CD14-positive monocyte (primary cell): ENCODE data around the gene KIF1B. TPM values are rescaled to one million over a fixed set of nuclear protein-coding genes. Genes with fewer than 3 reads are reported as not detected.

Experiments
- DNase-seq, 3 donors: peaks; one replicate each; pipeline ENCODE4 v3.0.0-alpha.2; 2011 to 2022
- H2AFZ ChIP-seq: 2 replicates; pipeline ENCODE4 v1.6.0; 2012; ENCODE audit warnings: mild to moderate bottlenecking, low read depth, low read length, inconsistent platforms; ENCODE audit not compliant: insufficient read depth, poor library complexity, severe bottlenecking
- H3K27ac ChIP-seq, 2 donors: 1 replicate in 1 of 2; 2 replicates in 1 of 2; pipeline ENCODE4 v1.5.1; 2012 to 2013; ENCODE audit warnings: low read length in 2 of 2, control low read depth in 1 of 2, inconsistent platforms in 1 of 2, low read depth in 1 of 2, mild to moderate bottlenecking in 1 of 2
- H3K27me3 ChIP-seq, 2 donors: one replicate each; pipeline versions ENCODE4 v1.6.0 to v1.6.1; 2011 to 2013; ENCODE audit warnings: low read length in 2 of 2; ENCODE audit not compliant: control insufficient read depth in 2 of 2, insufficient read depth in 2 of 2
- H3K36me3 ChIP-seq, 2 donors: replicated peaks in 1 of 2; 1 replicate in 1 of 2; 2 replicates in 1 of 2; pipeline versions ENCODE4 v1.5.1 to v1.6.1; 2012 to 2013; ENCODE audit warnings: low read length in 2 of 2, control low read depth in 1 of 2, inconsistent platforms in 1 of 2, mild to moderate bottlenecking in 1 of 2; ENCODE audit not compliant: insufficient read depth in 2 of 2, control insufficient read depth in 1 of 2
- H3K4me1 ChIP-seq, 2 donors: 1 replicate in 1 of 2; 2 replicates in 1 of 2; pipeline versions ENCODE4 v1.5.1 to v1.6.1; 2012 to 2013; ENCODE audit warnings: low read length in 2 of 2, control low read depth in 1 of 2, inconsistent platforms in 1 of 2, mild to moderate bottlenecking in 1 of 2, moderate library complexity in 1 of 2; ENCODE audit not compliant: insufficient read depth in 2 of 2, control insufficient read depth in 1 of 2
- H3K4me2 ChIP-seq: replicated peaks from 2 replicates; pipeline ENCODE3; 2012; ENCODE audit warnings: low read length, moderate library complexity, mild to moderate bottlenecking; ENCODE audit not compliant: poor library complexity, severe bottlenecking; ENCODE audit errors: extremely low read depth
- H3K4me3 ChIP-seq, 3 experiments: fragments of 200-600 bp in 1 of 3; sonication (generic) in 1 of 3; replicated peaks in 1 of 3; 1 replicate in 2 of 3; 2 replicates in 1 of 3; pipeline ENCODE4 v1.5.1; 2011 to 2013; ENCODE audit warnings: low read length in 3 of 3, mild to moderate bottlenecking in 3 of 3, control low read depth in 2 of 3, low read depth in 2 of 3, inconsistent platforms in 1 of 3, moderate library complexity in 1 of 3
- H3K79me2 ChIP-seq: 2 replicates; pipeline ENCODE4 v1.6.0; 2012; ENCODE audit warnings: mild to moderate bottlenecking, control low read depth, inconsistent platforms, low read length, moderate library complexity; ENCODE audit not compliant: insufficient read depth
- H3K9ac ChIP-seq: 2 replicates; pipeline ENCODE4 v1.6.0; 2017; ENCODE audit warnings: low read length, mild to moderate bottlenecking; ENCODE audit not compliant: insufficient read depth, poor library complexity, severe bottlenecking
- H3K9me3 ChIP-seq, 2 donors: replicated peaks in 1 of 2; 1 replicate in 1 of 2; 2 replicates in 1 of 2; pipeline versions ENCODE4 v1.5.1 to v1.6.1; 2012 to 2013; ENCODE audit warnings: low read length in 2 of 2, control low read depth in 1 of 2; ENCODE audit not compliant: control insufficient read depth in 1 of 2, insufficient read depth in 1 of 2
- H4K20me1 ChIP-seq: 2 replicates; pipeline ENCODE4 v1.6.0; 2012; ENCODE audit warnings: mild to moderate bottlenecking, low read length, control low read depth, moderate library complexity; ENCODE audit not compliant: insufficient read depth
- H3K27ac Mint-ChIP-seq, 7 donors: one replicate each; pipeline ENCODE4 v1.8.0; 2020; ENCODE audit warnings: mild to moderate bottlenecking in 7 of 7, mixed read lengths in 7 of 7, moderate library complexity in 6 of 7, inconsistent platforms in 2 of 7
- H3K27me3 Mint-ChIP-seq, 3 donors: one replicate each; pipeline ENCODE4 v1.8.0; 2021 to 2022; ENCODE audit warnings: low read depth in 3 of 3, mild to moderate bottlenecking in 3 of 3, mixed read lengths in 3 of 3, moderate library complexity in 3 of 3, inconsistent platforms in 1 of 3
- H3K36me3 Mint-ChIP-seq, 2 donors: one replicate each; pipeline ENCODE4 v1.8.0; 2020; ENCODE audit warnings: mixed read lengths in 2 of 2, inconsistent platforms in 1 of 2, mild to moderate bottlenecking in 1 of 2
- H3K4me1 Mint-ChIP-seq: one replicate; pipeline ENCODE4 v1.8.0; 2020; ENCODE audit warnings: mild to moderate bottlenecking, mixed read lengths
- H3K4me3 Mint-ChIP-seq, 2 donors: one replicate each; pipeline ENCODE4 v1.8.0; 2020; ENCODE audit warnings: mild to moderate bottlenecking in 2 of 2, mixed read lengths in 2 of 2, moderate library complexity in 1 of 2
- H3K9me3 Mint-ChIP-seq, 7 donors: one replicate each; pipeline ENCODE4 v1.8.0; 2020 to 2022; ENCODE audit warnings: mixed read lengths in 7 of 7, mild to moderate bottlenecking in 6 of 7, moderate library complexity in 6 of 7, inconsistent platforms in 2 of 7
- CTCF ChIP-seq: fragments of 200-600 bp; IDR thresholded peaks from one replicate; pipeline ENCODE4 v1.8.0; 2022; ENCODE audit warnings: antibody characterized with exemption, mild to moderate bottlenecking
- WGBS: methylation state at CpG from one replicate; pipeline ENCODE4 v1.1.5; 2013; ENCODE audit warnings: missing lambda C conversion rate; ENCODE audit not compliant: insufficient coverage; 5-methylcytosine and 5-hydroxymethylcytosine counted together
- intact Hi-C, 2 donors: fragments of 100-400 bp; cut with micrococcal nuclease; formaldehyde crosslinking; loops; one replicate each; pipeline versions ENCODE4 v1.15.0 to v1.15.1; 2023
- polyA plus RNA-seq, 3 donors: library from polyadenylated mRNA; depleted of rRNA in 1 of 3; unstranded in 2 of 3; stranded (reverse) in 1 of 3; fragments of 300-500 nt in 2 of 3; fragments of >200 nt in 1 of 3; fragmentation: Illumina TruSeq in 2 of 3; gene quantifications; 1 replicate in 2 of 3; 2 replicates in 1 of 3; pipeline ENCODE4 v1.2.3, GENCODE V29; 2012 to 2021

KIF1B gene
- polyA plus RNA-seq, 3 donors, result 3.0 to 7.0 (median 3.3) TPM

- peak overlapping the region in 1 of 2 donors; percentile 27 for H3K4me3 Mint-ChIP-seq
- peaks cover 36% of the 10 kb centered on the region for H3K4me1 Mint-ChIP-seq
Observed at GRCh38 chr1:10378081-10378841, 167.9 kb downstream of the KIF1B start.

More at GRCh38 chr1:10378081-10378841, 167.9 kb downstream of the KIF1B start:
- no peaks in the 10 kb centered on the region for H4K20me1 ChIP-seq
- H2AFZ ChIP-seq, result peak overlapping the region; percentile 19
- H3K27ac Mint-ChIP-seq, result peak overlapping the region; percentile 84 to 95 (median 93)
- peaks cover 47 to 67% of the 10 kb centered on the region in 2 donors for H3K36me3 Mint-ChIP-seq
- peak overlapping the region in 1 of 3 experiments; percentile 15 for H3K4me3 ChIP-seq
- TF ChIP-seq CTCF, result no peak
- no peak overlapping the region for H3K9ac ChIP-seq
- H3K9me3 ChIP-seq, result no peaks in the 10 kb centered on the region
- H3K27me3 ChIP-seq, result no peaks in the 10 kb centered on the region
- peak overlapping the region; percentile 38 for H3K4me2 ChIP-seq
- H3K4me1 ChIP-seq, result peaks cover 22 to 32% of the 10 kb centered on the region in 2 donors
- WGBS, result 55% methylated on average over 6 of the region's 15 CpGs
- intact Hi-C loops, result loop anchor here (1.0 to 5.0 kb wide), 4 partner anchors 49 to 119 kb away; no protein-coding TSS in a partner anchor
- H3K27me3 Mint-ChIP-seq, result peaks cover 0 to 2% (median 2%) of the 10 kb centered on the region in 3 donors
- H3K36me3 ChIP-seq, result peaks cover 30 to 59% of the 10 kb centered on the region in 2 donors
- no peaks in the 10 kb centered on the region for H3K79me2 ChIP-seq
- DNase-seq, result peak; percentile 82 to 90 (median 87)
- no peaks in the 10 kb centered on the region for H3K9me3 Mint-ChIP-seq
- peak overlapping the region; percentile 71 to 78 for H3K27ac ChIP-seq
